Measurements from ENCODE around the gene CLCN7. TPM values are rescaled to one million over a fixed set of nuclear protein-coding genes. Genes with fewer than 3 reads are reported as not detected.

Gene CLCN7
- total RNA-seq, 4 donors from 2014 or later, result 50.3 to 144 (median 89.9) TPM

GRCh38 chr16:1452530-1452929 lies 22.3 kb downstream of the CLCN7 start:
- H3K9me3 ChIP-seq, result no peaks in the 10 kb centered on the region
- no peak overlapping the region for H3K27ac ChIP-seq
- no peaks in the 10 kb centered on the region for H3K27me3 ChIP-seq
- no peak for DNase-seq
- peaks cover 53 to 71% of the 10 kb centered on the region in 2 donors for H3K36me3 ChIP-seq
- no peak overlapping the region for H3K4me3 ChIP-seq (replicated peaks in 1 of 3)
- 96 to 100% methylated on average over 4 to 7 of the region's 20 CpGs for WGBS, 2 donors
- TF ChIP-seq CTCF (IDR thresholded peaks at IDR 0.05), result no peak
- TF ChIP-seq POLR2A (IDR thresholded peaks at IDR 0.05), result no peak
- no peaks in the 10 kb centered on the region for H3K4me1 ChIP-seq
- intact Hi-C loops (cut with DNase I), result no loop called here

DNA sequence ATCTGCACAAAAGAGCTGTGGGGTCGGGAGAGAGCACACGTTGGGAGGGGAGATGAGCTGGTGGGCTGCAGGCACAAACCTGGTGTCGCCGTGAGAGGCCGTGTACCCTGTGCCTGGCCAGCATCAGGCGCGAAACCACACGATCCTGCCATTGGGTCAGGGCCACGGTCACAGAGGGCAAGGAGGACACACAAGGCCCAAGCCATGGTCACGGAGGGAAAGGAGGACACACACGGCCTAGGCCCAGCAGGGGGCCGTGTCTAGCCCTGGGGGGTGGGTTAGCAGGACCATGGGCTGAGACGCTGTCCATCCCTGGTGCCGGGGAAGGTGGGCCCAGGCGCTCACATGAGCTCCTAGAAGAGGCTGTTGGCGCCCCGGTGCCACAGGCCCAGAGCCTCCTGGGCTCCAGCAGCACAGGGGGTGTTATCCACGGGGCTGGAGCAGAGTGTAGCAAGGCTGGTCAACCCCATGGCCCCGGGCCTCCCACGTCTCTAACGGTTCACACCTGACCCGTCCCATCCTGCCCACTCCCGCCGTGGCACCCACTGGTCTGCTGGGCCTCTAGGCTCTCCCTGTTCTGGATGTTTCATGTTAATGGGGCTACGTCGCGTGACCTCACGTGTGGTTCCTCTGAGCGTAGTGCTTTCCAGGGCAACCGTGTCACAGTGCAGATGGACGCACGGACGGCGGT lies 23.0 kb downstream of the CLCN7 start:
- Histone ChIP-seq H3K36me3 (peaks cover 57 to 73% of the 10 kb centered on the region in 2 donors), H3K27ac (no peak overlapping the region), H3K4me3 (replicated peaks in 1 of 3) (no peak overlapping the region), H3K27me3 (no peaks in the 10 kb centered on the region), H3K4me1 (no peaks in the 10 kb centered on the region), H3K9me3 (no peaks in the 10 kb centered on the region)
- TF ChIP-seq CTCF (IDR thresholded peaks at IDR 0.05), result no peak
- TF ChIP-seq POLR2A (IDR thresholded peaks at IDR 0.05), result no peak
- WGBS, 2 donors, result 91 to 94% methylated on average over 17 to 29 of the region's 34 CpGs
- DNase-seq, result no peak
- intact Hi-C loops (cut with DNase I), result no loop called here

- no peak overlapping the region for H3K4me3 ChIP-seq (replicated peaks in 1 of 3)
- TF ChIP-seq CTCF (IDR thresholded peaks at IDR 0.05) (no peak), POLR2A (IDR thresholded peaks at IDR 0.05) (no peak)
- no peak overlapping the region for H3K27ac ChIP-seq
- intact Hi-C loops (cut with DNase I), result no loop called here
- H3K4me1 ChIP-seq, result no peaks in the 10 kb centered on the region
- DNase-seq, result no peak
- no peaks in the 10 kb centered on the region for H3K27me3 ChIP-seq
- H3K9me3 ChIP-seq, result no peaks in the 10 kb centered on the region
- 96% methylated on average over 21 of the region's 21 CpGs; no CpG with 5 or more reads in 1 of the 2 donors for WGBS, 2 donors
- H3K36me3 ChIP-seq, result peaks cover 61 to 77% of the 10 kb centered on the region in 2 donors
These were observed 24.0 kb downstream of the CLCN7 start for GRCh38 chr16:1450841-1451240.

- Histone ChIP-seq H3K4me3 (replicated peaks in 1 of 3) (no peak overlapping the region), H3K4me1 (no peaks in the 10 kb centered on the region), H3K27me3 (no peaks in the 10 kb centered on the region), H3K9me3 (no peaks in the 10 kb centered on the region), H3K36me3 (peaks cover 56 to 75% of the 10 kb centered on the region in 2 donors), H3K27ac (no peak overlapping the region)
- DNase-seq, result no peak
- TF ChIP-seq POLR2A (IDR thresholded peaks at IDR 0.05), result no peak
- TF ChIP-seq CTCF (IDR thresholded peaks at IDR 0.05), result no peak
- intact Hi-C loops (cut with DNase I), result no loop called here
- 91 to 94% methylated on average over 13 to 26 of the region's 29 CpGs for WGBS, 2 donors
These were observed 24.6 kb downstream of the CLCN7 start for GRCh38 chr16:1450218-1450617.

DNA sequence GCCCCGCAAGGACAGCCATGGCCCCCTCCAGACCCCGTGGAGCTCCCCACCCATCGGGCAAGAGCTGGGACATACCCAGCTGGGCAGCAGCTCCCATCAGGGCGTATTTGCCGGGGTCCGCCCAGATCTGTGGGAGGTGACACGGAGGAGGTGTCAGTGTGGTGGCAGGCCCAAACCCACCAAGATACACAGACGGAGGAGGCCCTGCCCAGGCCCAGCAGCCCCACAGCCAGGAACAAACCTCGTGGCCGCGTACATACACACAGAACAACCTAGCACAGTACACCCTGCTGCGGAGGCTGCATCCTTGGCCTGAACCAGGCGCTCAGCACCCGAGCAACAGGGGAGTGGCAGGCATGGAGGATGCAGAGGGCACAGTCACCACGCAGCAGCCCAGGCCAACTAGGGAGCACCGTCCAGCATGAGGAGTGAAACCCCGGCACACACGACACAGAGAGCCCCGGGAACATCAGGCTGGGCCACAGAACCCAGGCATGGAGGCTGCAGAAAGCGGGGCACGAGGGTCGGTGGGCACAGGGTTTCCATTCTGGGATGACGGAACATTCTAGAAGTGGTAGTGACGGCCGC lies 25.5 kb downstream of the CLCN7 start:
- DNase-seq, result no peak
- WGBS, 2 donors, result 97 to 98% methylated on average over 18 to 21 of the region's 25 CpGs
- intact Hi-C loops (cut with DNase I), result no loop called here
- Histone ChIP-seq H3K36me3 (peaks cover 49 to 66% of the 10 kb centered on the region in 2 donors), H3K4me1 (no peaks in the 10 kb centered on the region), H3K27me3 (no peaks in the 10 kb centered on the region), H3K4me3 (replicated peaks in 1 of 3) (no peak overlapping the region), H3K9me3 (no peaks in the 10 kb centered on the region), H3K27ac (no peak overlapping the region)
- TF ChIP-seq POLR2A (IDR thresholded peaks at IDR 0.05) (no peak), CTCF (IDR thresholded peaks at IDR 0.05) (no peak)

Data from thyroid gland (tissue), 4 donors.